SK-N-SH treated with all-trans-retinoic acid at 6 μM for 48 hours (cell line): ENCODE data around the gene NTM.

Source experiments
- ATAC-seq: fragments of 200-7000 bp; cut with Tn5 transposase; 3 replicates; pipeline ENCODE4 v1.9.1; 2020; ENCODE audit warnings: mild to moderate bottlenecking, moderate library complexity
- ARNTL ChIP-seq: fragments of 450-650 bp; formaldehyde crosslinking; IDR thresholded peaks from 2 replicates; pipeline ENCODE4 v1.5.0; 2020; ENCODE audit warnings: low read depth, mild to moderate bottlenecking, moderate library complexity, borderline replicate concordance
- BACH2 ChIP-seq: fragments of 250-450 bp; sonication (Bioruptor Pico); IDR thresholded peaks from 2 replicates; pipeline ENCODE4 v1.9.0; 2021; ENCODE audit warnings: mild to moderate bottlenecking, borderline replicate concordance
- CREB5 ChIP-seq: fragments of 250-450 bp; sonication (Bioruptor Pico); IDR thresholded peaks from 2 replicates; pipeline ENCODE4 v1.5.1; 2020; ENCODE audit warnings: low read depth, mild to moderate bottlenecking, moderate library complexity
- CSDC2 ChIP-seq: fragments of 250-450 bp; sonication (Bioruptor Pico); IDR thresholded peaks from 2 replicates; pipeline ENCODE4 v1.5.0; 2020; ENCODE audit warnings: mild to moderate bottlenecking, moderate library complexity
- CSRNP3 ChIP-seq: fragments of 250-450 bp; sonication (Bioruptor Pico); IDR thresholded peaks from 2 replicates; pipeline ENCODE4 v1.5.1; 2021; ENCODE audit warnings: mild to moderate bottlenecking, moderate library complexity
- ESRRG ChIP-seq: fragments of 250-450 bp; sonication (Bioruptor Pico); IDR thresholded peaks from 2 replicates; pipeline ENCODE4 v1.6.1; 2021; ENCODE audit warnings: mild to moderate bottlenecking
- ISL1 ChIP-seq: fragments of 250-450 bp; sonication (Bioruptor Pico); IDR thresholded peaks from 2 replicates; pipeline ENCODE4 v2.1.2; 2022; ENCODE audit warnings: mild to moderate bottlenecking, moderate library complexity
- PATZ1 ChIP-seq: fragments of 250-450 bp; sonication (Bioruptor Pico); IDR thresholded peaks from 2 replicates; pipeline ENCODE4 v1.8.0; 2020; ENCODE audit warnings: mild to moderate bottlenecking, moderate library complexity, borderline replicate concordance
- POU6F1 ChIP-seq: fragments of 250-450 bp; sonication (Bioruptor Pico); IDR thresholded peaks from 2 replicates; pipeline ENCODE4 v1.8.0; 2021; ENCODE audit warnings: low read depth, mild to moderate bottlenecking, moderate library complexity, borderline replicate concordance
- PPARA ChIP-seq: fragments of 250-450 bp; sonication (Bioruptor Pico); IDR thresholded peaks from 2 replicates; pipeline ENCODE4 v1.5.0; 2020; ENCODE audit warnings: mild to moderate bottlenecking, borderline replicate concordance
- RARB ChIP-seq: fragments of 250-450 bp; sonication (Bioruptor Pico); IDR thresholded peaks from 2 replicates; pipeline ENCODE4 v1.8.0; 2021; ENCODE audit warnings: mild to moderate bottlenecking, moderate library complexity
- SNAI2 ChIP-seq: fragments of 250-450 bp; sonication (Bioruptor Pico); IDR thresholded peaks from 2 replicates; pipeline ENCODE4 v1.5.0; 2020; ENCODE audit warnings: mild to moderate bottlenecking, moderate library complexity
- TCF4 ChIP-seq: fragments of 250-450 bp; sonication (Bioruptor Pico); IDR thresholded peaks from 2 replicates; pipeline ENCODE4 v1.8.0; 2021; ENCODE audit warnings: mild to moderate bottlenecking, moderate library complexity, borderline replicate concordance
- TSHZ2 ChIP-seq: fragments of 250-450 bp; sonication (Bioruptor Pico); IDR thresholded peaks from 2 replicates; pipeline ENCODE4 v1.5.0; 2020; ENCODE audit warnings: mild to moderate bottlenecking, moderate library complexity
- ZC3H10 ChIP-seq: fragments of 250-450 bp; sonication (Bioruptor Pico); IDR thresholded peaks from 2 replicates; pipeline ENCODE4 v1.5.1; 2021; ENCODE audit warnings: mild to moderate bottlenecking, moderate library complexity
- ZFP3 ChIP-seq: fragments of 250-450 bp; sonication (Bioruptor Pico); IDR thresholded peaks from 2 replicates; pipeline ENCODE4 v1.5.0; 2020; ENCODE audit warnings: mild to moderate bottlenecking, moderate library complexity
- ZFP30 ChIP-seq: fragments of 450-650 bp; formaldehyde crosslinking; IDR thresholded peaks from 2 replicates; pipeline ENCODE4 v1.5.0; 2022; ENCODE audit warnings: mild to moderate bottlenecking, moderate library complexity
- ZNF565 ChIP-seq: fragments of 450-650 bp; formaldehyde crosslinking; conservative IDR thresholded peaks from 2 replicates; pipeline ENCODE4 v1.5.0; 2020; ENCODE audit warnings: low read depth, mild to moderate bottlenecking, moderate library complexity
- ZNF8 ChIP-seq: fragments of 450-650 bp; formaldehyde crosslinking; IDR thresholded peaks from 2 replicates; pipeline ENCODE4 v1.5.0; 2020; ENCODE audit warnings: mild to moderate bottlenecking, moderate library complexity

The NTM gene

GRCh38 chr11:131365329-131365930 is 5.0 kb upstream of the NTM start:
- ATAC-seq = no peak

GRCh38 chr11:131370901-131371790 is 731 bp downstream of the NTM start:
- TF ChIP-seq PPARA (CRISPR knock-in tag) (no peak), TSHZ2 (CRISPR knock-in tag) (no peak)
- no peak for ATAC-seq

More at GRCh38 chr11:131365329-131365930, 5.0 kb upstream of the NTM start:
- TF ChIP-seq ZNF8 (CRISPR knock-in tag) (no peak), SNAI2 (CRISPR knock-in tag) (no peak), TSHZ2 (CRISPR knock-in tag) (no peak), ZC3H10 (CRISPR knock-in tag) (no peak), CSDC2 (CRISPR knock-in tag) (no peak)

GRCh38 chr11:131371791-131372104 is 1.3 kb downstream of the NTM start:
- ATAC-seq = no peak
- TF ChIP-seq ESRRG (CRISPR knock-in tag) = no peak
- no peak for TF ChIP-seq RARB (CRISPR knock-in tag)
- TF ChIP-seq TSHZ2 (CRISPR knock-in tag) = no peak
- no peak for TF ChIP-seq BACH2 (CRISPR knock-in tag)
- no peak for TF ChIP-seq CREB5 (CRISPR knock-in tag)
- TF ChIP-seq ISL1 = no peak
- no peak for TF ChIP-seq ZNF8 (CRISPR knock-in tag)
- TF ChIP-seq PATZ1 (CRISPR knock-in tag) = no peak
- no peak for TF ChIP-seq POU6F1 (CRISPR knock-in tag)
- TF ChIP-seq TCF4 (CRISPR knock-in tag) = no peak
- no peak for TF ChIP-seq ARNTL
- TF ChIP-seq PPARA (CRISPR knock-in tag) = no peak
- TF ChIP-seq ZFP3 = no peak
- TF ChIP-seq ZFP30 (CRISPR knock-in tag) = no peak
- TF ChIP-seq ZNF565 (CRISPR knock-in tag) = no peak
- TF ChIP-seq CSRNP3 = no peak
- no peak for TF ChIP-seq CSDC2 (CRISPR knock-in tag)
